GF-D8 (cell line): ENCODE results near the gene PRXL2B.

Experiments used
- DNase-seq: peaks from one replicate; lab custom pipeline; 2025; lab: John Stamatoyannopoulos, UW

The PRXL2B gene

GRCh38 chr1:2597441-2598328, 11.1 kb downstream of the PRXL2B start:
- DNase-seq: no peak

- no peak for DNase-seq
Observed at GRCh38 chr1:2598329-2598931, 11.9 kb downstream of the PRXL2B start.

- DNase-seq: no peak
Observed at GRCh38 chr1:2601721-2602303, 15.2 kb downstream of the PRXL2B start.

- DNase-seq: no peak
Observed at GRCh38 chr1:2602311-2602835, 15.8 kb downstream of the PRXL2B start.

GRCh38 chr1:2602866-2603520, 16.4 kb downstream of the PRXL2B start:
- DNase-seq: no peak

- DNase-seq: no peak
Observed at GRCh38 chr1:2603521-2604155, 17.1 kb downstream of the PRXL2B start.

GRCh38 chr1:2604156-2604843, 17.7 kb downstream of the PRXL2B start:
- no peak for DNase-seq

- DNase-seq: no peak
Observed at GRCh38 chr1:2604844-2605508, 18.4 kb downstream of the PRXL2B start.

GRCh38 chr1:2605509-2606395, 19.2 kb downstream of the PRXL2B start:
- no peak for DNase-seq

- no peak for DNase-seq
Observed at GRCh38 chr1:2606396-2606880, 19.9 kb downstream of the PRXL2B start.

GRCh38 chr1:2606881-2607621, 20.5 kb downstream of the PRXL2B start:
- no peak for DNase-seq

GRCh38 chr1:2607641-2608091, 21.1 kb downstream of the PRXL2B start:
- DNase-seq: no peak

GRCh38 chr1:2609319-2610035, 22.9 kb downstream of the PRXL2B start:
- no peak for DNase-seq

- DNase-seq: no peak
Observed at GRCh38 chr1:2610036-2610959, 23.7 kb downstream of the PRXL2B start.

- DNase-seq: no peak
Observed at GRCh38 chr1:2611031-2611501, 24.5 kb downstream of the PRXL2B start.

GRCh38 chr1:2611621-2612437, 25.3 kb downstream of the PRXL2B start:
- DNase-seq: no peak
